GM08714 (cell line): ENCODE data around the gene DDX1.

Experiments used
- H3K4me3 ChIP-seq: fragments of 200-500 bp; sonication (Bioruptor generic); 2 replicates; pipeline ENCODE4 v1.5.1; 2014; ENCODE audit warnings: mild to moderate bottlenecking, low read length, inconsistent platforms
- ZNF274 ChIP-seq: IDR thresholded peaks from 2 replicates; pipeline ENCODE4 v1.6.1; 2012; ENCODE audit warnings: mild to moderate bottlenecking, low read depth, low read length

Gene DDX1

GRCh38 chr2:15630978-15631719, 39.5 kb downstream of the DDX1 start:
- no peak for TF ChIP-seq ZNF274
- no peak overlapping the region for H3K4me3 ChIP-seq

- no peak overlapping the region for H3K4me3 ChIP-seq
- TF ChIP-seq ZNF274: no peak
Measured at GRCh38 chr2:15631883-15632282, 40.2 kb downstream of the DDX1 start.

- no peak overlapping the region for H3K4me3 ChIP-seq
- no peak for TF ChIP-seq ZNF274
Measured at GRCh38 chr2:15633043-15633970, 41.6 kb downstream of the DDX1 start.

GRCh38 chr2:15633971-15634346, 42.3 kb downstream of the DDX1 start:
- TF ChIP-seq ZNF274: no peak
- H3K4me3 ChIP-seq: no peak overlapping the region

- no peak for TF ChIP-seq ZNF274
Measured at GRCh38 chr2:15634846-15635490, 43.3 kb downstream of the DDX1 start.

GRCh38 chr2:15636972-15637785, 45.5 kb downstream of the DDX1 start:
- H3K4me3 ChIP-seq: no peak overlapping the region
- TF ChIP-seq ZNF274: no peak

More at GRCh38 chr2:15634846-15635490, 43.3 kb downstream of the DDX1 start:
- H3K4me3 ChIP-seq: no peak overlapping the region

- TF ChIP-seq ZNF274: no peak
- no peak overlapping the region for H3K4me3 ChIP-seq
Measured at GRCh38 chr2:15638720-15639119, 47.1 kb downstream of the DDX1 start.

GRCh38 chr2:15639323-15640251, 47.9 kb downstream of the DDX1 start:
- TF ChIP-seq ZNF274: no peak
- no peak overlapping the region for H3K4me3 ChIP-seq

- TF ChIP-seq ZNF274: no peak
- no peak overlapping the region for H3K4me3 ChIP-seq
Measured at GRCh38 chr2:15640261-15640711, 48.6 kb downstream of the DDX1 start.

- TF ChIP-seq ZNF274: no peak
- H3K4me3 ChIP-seq: no peak overlapping the region
Measured at GRCh38 chr2:15640784-15641183, 49.1 kb downstream of the DDX1 start.

GRCh38 chr2:15641530-15641982, 49.9 kb downstream of the DDX1 start:
- H3K4me3 ChIP-seq: no peak overlapping the region
- no peak for TF ChIP-seq ZNF274

- TF ChIP-seq ZNF274: no peak
- H3K4me3 ChIP-seq: no peak overlapping the region
Measured at GRCh38 chr2:15642011-15642814, 50.5 kb downstream of the DDX1 start.
